HG03045 (cell line): ENCODE measurements around the gene SPATA31C2.
"Not testable (repeated sequence)": the region's sequence is repeated elsewhere in the genome, so short reads cannot be mapped to it uniquely, and the experiment has no call there.

Source experiments
- ATAC-seq: cut with Tn5 transposase; IDR thresholded peaks from one replicate; pipeline ENCODE4 v1.9.1; 2021; ENCODE audit warnings: mild to moderate bottlenecking, moderate library complexity; ENCODE audit not compliant: unreplicated experiment

SPATA31C2 gene

DNA sequence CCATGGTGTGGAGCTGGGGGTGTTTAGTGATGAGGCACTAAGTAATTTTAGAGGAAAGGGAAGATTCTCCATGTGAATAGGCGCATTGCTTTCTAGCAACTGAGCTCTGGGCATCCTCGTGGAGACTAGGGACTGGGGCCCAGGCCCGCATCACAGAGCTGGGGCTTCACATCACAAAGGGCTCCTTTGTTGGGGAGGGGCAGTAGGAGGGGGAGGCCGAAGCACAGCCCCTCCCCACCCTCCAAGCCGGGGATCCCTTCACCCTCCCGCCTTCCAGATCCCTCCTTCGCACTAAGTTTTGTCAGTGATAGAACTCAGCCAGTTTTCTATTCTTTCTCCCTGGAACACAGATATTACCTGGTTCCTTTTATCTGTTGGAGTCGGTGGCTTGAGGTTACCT lies at the start of gene SPATA31C2:
SPATA31C2 (minus strand) TSS at position 101 of the 400 bp plus-strand sequence; CDS start at position 72, 29 bp downstream.
- ATAC-seq, result not testable (repeated sequence)

DNA sequence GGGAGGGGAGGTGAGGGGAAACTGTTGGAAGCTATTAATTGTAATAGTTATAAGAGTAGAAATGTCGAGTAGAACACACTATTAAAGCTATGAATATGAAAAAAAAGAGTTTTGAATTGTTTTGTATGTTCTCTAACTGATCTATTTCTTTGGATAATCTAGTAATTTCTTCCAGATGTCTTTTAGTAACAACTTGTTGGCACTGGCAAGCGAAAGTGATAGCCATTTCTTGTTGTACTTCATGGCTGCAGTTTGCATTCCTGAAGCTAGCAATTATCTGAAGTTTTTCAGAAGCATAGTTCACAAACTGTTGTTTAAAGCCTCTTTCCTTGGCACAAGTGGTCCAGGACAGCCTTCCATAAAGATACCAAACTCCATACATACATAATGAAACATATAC lies 49.4 kb upstream of the SPATA31C2 start:
- no peak for ATAC-seq

DNA sequence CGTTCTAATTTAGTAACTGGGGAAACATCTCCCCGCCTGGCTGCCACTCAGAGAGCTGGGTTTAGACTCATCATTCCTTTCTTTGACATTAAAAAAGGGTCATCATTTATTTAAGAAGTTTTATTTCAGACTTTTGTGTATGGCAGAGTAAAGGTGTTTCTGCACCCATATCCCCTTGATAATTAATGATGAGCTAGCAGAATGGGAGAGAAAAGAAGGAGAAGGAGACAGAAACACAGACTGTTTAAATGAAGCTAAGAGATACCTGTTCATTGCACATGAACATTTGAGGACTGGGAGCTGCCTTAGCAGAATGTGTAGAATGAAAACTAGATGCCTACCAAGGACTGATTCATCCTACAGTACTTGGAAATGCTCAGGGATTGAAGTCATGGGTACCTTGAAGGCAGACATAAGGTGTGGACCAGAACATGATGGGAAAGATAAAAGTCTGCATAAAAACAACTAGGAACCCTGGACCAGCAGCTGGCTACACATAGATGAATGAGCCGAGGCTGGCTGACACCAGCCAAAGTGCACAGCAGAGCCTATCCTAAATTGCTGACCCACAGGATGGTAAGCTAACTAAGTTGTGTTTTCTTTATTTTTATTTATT lies 48.3 kb upstream of the SPATA31C2 start:
- ATAC-seq, result no peak

DNA sequence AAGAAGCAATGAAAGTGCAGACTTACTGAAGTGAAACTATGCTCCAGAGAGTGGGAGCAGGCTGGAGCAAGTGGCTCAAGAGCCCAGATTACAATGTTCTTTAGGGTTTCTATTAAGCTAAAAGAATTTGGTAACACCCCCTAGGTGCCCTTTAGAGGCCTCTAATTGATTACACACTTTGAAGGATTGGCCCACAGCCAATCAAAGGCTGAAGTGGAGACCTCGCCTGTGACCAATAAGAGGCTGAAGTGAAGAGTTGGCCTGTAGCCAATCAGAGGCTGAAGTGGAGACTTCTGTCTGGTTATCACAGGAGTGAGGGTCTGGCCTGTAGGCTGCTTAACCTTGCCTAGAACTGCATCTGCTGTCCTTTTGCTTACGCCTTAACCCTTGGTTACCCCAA lies 46.7 kb upstream of the SPATA31C2 start:
- ATAC-seq, result no peak

DNA sequence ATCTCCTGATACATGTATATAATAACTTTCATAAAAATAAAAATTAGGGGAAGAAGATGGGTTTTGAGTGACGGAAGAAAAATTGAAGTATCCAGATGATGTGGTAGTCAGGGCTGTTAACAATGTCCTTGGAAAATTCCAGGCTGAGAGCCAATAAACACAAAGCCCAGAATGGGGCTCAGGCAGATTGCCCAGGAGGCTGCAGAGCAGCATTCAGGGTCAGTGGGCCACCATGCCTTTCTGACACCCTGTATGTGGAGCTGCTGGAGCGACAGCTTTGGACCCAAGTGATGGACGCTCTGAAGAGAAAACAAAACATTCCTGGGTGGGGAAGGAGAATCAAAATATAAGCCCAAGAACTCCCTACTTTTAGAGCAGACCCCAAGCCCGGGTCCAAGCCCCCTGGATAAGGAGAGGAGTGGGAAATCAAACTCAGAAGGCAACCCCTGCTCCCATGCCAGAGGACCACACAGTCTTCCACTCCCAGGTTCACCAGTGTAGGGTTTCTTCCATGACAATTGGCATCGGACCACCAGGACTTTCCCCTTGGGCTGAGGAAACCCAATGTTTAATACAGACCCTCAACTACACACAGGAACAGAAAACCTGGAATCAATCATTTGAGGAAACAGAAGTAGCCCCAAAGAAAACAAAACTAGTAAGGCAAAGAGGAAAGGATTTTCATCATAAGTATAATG lies 45.7 kb upstream of the SPATA31C2 start:
- no peak for ATAC-seq

DNA sequence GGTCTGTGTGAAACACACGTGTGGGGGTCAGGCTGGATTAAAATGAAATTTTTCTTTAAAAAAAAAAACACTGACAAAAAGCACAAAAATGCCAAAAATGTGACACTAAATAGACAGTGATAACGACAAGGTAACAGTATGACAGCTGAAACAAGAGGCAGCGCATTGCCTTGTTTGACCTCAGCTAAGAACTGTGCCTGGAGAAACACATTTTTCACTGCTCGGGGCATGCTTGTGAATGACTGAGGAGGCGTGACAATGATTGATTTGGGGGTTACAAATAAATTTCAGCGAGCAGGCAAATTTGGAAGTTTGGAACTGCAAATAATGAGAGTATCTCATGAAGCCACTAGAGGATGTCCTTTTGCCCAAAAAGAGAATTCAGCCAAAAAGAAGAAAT lies 44.2 kb upstream of the SPATA31C2 start:
- ATAC-seq, result no peak

DNA sequence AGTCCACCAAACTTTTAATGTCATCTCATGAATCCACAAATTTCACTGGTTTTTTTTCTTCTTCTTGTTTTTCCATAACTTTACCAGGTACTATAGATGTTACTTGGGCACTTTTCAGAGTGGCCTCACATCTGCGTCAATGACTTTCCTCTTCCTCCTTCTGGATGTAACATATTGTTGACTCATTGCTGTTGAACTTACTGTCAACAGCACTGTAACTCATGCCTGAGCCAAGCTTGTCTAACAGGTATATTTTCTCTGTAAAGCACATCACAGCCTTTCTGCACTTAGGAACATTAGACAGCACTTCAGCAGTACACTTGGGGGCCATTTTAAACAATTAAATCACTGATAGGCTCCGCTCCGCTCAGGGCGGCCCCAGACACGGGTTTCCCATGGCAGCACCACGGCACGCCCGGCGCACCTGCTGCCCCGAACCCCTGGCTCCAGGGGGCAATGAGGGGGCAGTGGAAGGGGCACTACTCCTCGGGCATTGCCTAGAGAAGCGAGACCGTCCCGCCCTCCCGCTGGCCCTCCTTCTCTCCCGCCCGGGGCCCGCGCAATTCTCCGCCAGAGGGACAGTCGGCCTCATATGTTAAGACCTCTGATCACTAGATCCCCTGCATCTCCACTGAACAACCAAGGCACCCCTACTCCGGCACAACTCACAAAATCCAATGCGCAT lies 41.9 kb upstream of the SPATA31C2 start:
- ATAC-seq, result no peak

DNA sequence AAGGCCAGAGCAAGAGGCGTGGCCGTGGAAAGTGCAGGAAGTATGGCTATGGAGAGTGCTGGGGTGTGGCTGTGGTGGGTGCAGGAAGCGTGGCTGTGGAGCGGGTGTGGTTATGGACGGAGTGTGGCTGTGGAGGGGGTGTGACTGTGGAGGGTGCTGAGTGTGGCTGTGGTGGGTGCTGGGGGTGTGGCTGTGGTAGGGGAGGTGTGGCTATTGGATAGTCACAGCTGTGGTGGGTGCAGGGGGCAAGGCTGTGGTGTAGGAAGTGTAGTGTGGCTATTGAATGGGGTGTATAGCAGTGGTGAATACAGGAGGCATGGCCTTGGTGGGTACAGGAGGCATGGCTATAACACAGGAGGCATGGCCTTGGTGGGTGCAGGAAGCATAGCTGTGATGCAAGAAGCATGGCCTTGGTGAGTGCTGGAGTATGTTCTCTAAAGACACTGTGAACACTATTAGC lies 40.8 kb upstream of the SPATA31C2 start:
- ATAC-seq, result no peak

DNA sequence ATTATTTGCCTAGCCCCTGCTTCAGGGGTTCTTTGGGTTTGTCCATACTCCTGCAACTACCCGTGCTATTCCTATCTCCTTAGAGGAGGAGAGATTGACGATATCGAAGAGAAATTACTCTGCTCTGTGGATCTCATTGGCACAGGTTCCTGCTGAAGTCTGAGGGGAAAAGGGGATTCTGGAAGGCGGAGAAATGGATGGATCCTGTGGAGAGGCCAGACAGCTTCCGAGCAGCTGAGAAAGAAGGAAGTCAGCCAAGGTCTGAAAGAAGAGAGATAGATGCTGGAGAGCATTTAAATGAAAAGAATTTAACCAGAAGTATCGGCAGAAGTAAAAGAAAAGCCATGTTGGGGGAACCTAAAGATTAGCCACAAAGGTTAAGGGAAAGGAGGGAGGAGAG lies 40.4 kb upstream of the SPATA31C2 start:
- ATAC-seq, result no peak

DNA sequence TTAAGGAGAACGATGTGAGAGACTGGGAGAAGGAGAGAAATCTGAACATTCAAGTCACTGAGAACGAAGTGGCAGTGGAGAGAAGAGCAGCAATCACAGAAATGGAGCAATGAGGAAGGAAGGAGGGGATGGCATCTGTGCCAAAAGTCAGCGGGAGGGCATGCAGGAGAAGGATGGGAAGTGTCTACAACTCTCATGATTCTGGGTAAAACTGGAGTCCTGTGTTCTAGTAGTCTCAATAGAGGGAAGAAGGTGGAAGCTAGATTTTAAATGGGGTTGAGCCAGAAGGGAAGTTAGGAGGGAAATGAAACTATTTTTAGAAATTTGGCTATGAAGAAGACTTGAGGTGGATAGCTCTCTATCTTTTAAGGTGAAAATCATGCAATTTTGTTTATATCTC lies 39.1 kb upstream of the SPATA31C2 start:
- no peak for ATAC-seq

DNA sequence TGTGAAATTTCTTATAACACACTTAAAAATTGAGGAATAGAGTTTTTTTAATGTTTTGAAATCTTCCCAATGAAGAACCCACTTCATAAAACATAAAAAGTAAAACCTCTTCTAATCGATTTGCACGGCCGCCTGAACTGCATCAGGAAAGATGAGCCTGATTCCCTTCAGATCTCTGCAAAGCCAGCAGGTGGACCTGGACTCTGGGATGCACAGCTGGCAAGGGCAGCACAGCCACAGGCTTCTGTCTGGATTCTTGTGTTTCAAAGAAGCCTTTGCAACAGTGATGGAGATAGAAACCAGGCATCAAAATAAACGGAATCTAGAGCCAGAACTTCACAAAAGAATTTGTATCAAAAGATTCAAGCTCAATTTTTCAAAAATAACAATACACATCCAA lies 36.0 kb upstream of the SPATA31C2 start:
- ATAC-seq, result no peak

DNA sequence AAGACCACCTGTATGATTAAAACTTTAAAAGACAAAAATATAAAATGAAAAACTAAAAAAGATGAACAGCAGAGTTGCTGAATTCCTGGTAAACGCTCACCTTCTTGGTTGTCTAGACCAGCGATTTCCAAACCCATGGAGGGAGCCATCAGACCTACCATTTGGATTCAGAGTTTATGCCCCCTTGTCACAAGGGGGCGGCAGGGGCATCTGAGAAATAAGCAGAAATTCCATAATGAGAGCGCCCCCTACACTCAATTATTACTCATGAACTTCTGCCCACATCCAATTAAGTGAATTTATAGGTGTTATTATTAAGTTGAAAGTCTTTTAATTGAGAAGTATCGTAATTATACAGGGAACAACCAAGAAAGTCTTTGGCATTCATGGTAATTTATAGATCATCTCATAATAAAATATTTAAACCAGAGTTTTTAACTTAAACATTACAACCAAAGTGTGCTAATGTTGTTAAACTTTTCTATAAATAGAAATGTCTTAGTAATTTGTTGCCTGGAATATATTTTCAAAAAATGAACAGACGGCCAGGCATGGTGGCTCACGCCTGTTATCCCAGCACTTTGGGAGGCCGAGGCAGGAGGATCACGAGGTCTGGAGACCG lies 35.2 kb upstream of the SPATA31C2 start:
- no peak for ATAC-seq

DNA sequence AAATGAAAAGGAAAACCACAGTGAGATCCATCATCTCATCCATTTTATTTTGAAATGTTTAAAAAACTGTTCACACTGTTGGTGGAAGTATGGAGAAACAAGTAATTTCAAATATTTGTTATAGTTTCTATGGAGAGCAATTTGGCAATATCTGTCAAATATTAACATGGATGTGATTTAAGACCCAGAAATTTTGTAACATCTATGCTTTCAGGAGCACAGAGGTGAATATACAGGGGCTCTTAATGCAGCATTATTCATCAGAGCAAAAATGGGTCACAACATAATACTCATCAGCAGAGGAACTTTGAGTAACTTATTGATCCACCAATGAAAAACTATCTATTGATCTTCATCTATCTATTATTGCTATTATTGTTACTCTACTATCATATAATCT lies 31.4 kb upstream of the SPATA31C2 start:
- no peak for ATAC-seq

DNA sequence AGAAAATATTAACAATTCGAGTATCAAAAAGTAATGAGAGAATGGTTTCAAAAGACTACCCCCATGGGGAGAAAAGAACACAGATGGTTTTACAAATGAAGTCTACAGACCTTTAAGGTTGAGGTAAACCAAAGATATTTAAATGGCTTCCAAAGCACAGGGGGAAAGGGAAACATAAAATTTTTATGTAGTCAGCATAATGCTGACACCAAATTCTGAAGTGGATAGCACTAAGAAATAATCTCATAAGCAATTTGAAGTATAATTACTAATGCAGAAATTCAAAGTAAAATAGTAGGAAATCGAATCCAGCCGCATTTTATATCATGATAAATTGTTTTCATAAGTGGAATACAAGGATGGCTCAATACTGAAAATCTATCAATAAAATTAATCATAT lies 30.3 kb upstream of the SPATA31C2 start:
- no peak for ATAC-seq

DNA sequence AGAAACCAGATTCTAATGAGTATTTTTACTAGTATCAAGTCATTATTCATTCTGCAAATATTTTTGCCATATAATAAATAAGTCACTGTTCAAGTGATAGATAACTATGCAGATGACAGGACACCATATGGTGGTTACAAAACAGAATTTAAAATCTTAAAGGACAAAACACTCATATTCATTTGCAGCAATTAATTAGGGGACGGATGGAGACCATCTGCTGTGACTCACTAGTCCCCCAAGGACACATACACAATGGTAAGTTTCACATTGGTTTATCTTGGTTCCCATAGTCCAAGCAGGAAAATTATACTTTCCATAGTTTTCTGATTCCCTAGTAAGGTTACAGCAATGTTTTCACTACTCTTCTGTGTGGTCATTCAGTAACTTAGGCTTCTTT lies 28.4 kb upstream of the SPATA31C2 start:
- ATAC-seq, result no peak

DNA sequence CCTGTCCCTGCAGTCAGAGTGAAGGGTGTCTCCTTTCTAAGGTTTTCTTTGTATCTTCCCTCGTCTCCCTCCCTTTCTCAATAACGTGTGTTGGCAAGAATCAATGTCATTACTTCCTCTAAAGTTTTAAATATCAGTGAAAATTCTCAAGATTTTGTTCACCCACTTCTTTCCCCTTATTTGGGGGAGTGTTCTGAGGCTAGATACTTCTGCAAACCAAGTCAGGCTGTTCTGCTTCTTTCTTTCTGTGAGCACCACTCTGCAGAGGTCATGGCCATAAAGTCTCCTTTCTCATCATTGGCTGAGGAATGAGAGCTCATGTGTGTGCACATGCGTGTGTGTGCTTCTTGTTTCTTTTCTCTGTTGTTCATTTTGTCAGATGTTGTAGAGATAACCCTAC lies 26.6 kb upstream of the SPATA31C2 start:
- ATAC-seq, result no peak

DNA sequence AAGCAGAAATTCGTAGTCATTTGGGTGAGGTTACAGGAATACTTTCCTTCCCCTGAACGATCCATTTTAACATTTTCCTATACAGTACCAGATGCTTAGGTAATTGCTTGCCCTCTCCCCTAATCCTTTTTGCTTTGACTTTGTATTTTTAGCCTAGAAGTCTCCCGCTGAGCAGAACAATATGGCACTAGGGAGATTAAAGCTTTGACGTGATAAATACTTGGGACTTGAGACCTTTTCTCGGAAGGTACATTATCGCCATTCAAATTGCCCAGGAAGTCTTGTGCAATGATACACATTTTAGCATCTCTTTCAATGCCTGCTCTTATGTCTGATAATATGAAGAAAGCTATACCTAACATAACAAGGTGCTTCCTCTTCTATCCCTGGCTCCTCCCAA lies 22.9 kb upstream of the SPATA31C2 start:
- ATAC-seq, result no peak

DNA sequence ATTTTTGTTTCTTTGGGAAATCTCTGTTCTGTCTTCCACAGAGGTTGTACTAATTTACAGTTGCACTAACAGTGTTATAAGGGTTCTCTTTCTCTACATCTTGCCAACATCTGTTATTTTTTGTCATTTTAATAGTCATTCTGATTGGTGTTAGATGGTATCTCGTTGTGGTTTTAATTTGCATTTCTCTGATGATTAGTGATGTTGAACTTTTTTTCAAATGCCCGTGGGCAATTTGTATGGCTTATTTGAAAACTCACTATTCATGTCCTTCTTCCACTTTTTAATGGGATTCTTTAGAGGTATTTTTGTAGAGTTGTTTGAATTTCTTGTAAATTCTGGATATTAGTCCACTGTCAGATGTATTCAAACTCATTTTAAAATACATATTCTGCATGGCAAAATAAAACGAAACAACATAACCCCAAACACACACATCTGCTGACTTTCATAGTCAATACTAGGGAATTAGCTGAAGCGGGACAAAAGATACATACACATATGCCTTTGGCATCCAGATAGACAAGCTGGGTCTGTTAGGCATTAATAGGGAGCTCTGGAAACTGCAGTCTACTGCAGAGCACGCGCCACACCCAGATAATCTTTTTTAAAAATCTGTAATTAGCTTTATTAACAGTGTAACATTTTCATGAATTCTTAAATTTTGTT lies 5.8 kb upstream of the SPATA31C2 start:
- ATAC-seq, result no peak

DNA sequence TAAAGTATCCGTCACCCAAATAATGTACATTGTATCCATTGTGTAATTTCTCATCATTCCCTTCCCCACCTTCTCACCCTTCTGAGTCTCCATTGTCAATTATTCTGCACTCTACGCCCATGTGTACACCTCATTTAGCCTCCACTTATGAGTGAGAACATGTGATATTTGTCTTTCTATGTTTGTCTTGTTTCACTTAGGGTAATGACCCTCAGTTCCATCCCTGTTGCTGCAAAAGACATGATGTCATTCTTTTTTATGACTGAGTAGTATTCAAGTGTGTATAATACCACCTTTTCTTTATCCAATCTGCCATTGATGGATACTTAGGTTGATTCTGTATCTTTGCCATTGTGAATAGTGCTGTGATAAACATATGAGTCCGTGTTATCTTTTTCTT lies 4.9 kb upstream of the SPATA31C2 start:
- ATAC-seq, result no peak

DNA sequence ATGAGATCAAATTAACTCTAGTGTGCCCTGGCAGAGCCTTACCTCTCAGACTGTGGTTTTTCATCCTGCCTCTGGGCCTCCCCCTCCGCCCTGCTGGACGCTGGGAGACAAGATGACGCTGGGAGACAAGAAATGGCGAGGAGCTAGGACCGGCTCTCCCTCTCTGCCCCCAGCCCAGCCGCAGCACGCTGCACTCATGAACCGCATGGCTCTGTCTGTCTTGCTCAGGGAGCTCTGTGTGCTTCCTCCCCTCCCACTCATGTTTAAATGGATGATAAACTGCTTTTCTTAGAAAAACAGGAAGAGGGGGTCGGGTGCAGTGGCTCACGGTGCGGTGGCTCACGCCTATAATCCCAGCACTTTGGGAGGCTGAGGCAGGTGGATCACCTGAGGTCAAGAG lies 4.7 kb downstream of the SPATA31C2 start:
- not testable (repeated sequence) for ATAC-seq

DNA sequence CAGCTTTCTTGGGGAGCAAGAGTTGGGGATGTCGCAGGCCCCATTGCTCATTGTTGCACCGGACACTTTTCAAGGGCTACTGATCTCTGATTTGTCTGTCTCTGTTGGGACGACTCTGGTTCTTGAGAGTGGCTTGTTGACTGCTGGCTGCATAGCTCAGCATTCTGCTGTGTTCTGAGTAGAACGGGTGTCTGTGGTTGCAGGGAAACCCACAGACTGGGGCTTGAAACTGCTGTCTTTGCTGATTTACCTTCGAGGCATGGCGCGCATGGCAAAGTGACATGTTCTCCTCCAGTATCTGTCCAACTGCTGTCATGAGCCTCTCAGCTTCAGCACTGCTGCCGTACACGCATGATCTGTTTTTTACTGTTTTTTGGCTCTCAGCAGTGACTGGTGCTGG lies 8.7 kb downstream of the SPATA31C2 start:
- not testable (repeated sequence) for ATAC-seq
